Effector CD4-positive, alpha-beta T cell (primary cell): ENCODE results near the gene NOTCH4.
A peak's percentile ranks its signal among the peaks of the same experiment; 100 is the strongest.
"Not testable (repeated sequence)": the region's sequence is repeated elsewhere in the genome, so short reads cannot be mapped to it uniquely, and the experiment has no call there.

Experiments
- DNase-seq: peaks from one replicate; pipeline ENCODE4 v3.0.0-alpha.2; 2020
- total RNA-seq: gene quantifications from one replicate; lab custom pipeline; 2026; lab: John Stamatoyannopoulos, UW

NOTCH4 gene
- 2.1 reads per million, percentile 4 among the genes with 10 or more reads in this experiment for total RNA-seq

DNA sequence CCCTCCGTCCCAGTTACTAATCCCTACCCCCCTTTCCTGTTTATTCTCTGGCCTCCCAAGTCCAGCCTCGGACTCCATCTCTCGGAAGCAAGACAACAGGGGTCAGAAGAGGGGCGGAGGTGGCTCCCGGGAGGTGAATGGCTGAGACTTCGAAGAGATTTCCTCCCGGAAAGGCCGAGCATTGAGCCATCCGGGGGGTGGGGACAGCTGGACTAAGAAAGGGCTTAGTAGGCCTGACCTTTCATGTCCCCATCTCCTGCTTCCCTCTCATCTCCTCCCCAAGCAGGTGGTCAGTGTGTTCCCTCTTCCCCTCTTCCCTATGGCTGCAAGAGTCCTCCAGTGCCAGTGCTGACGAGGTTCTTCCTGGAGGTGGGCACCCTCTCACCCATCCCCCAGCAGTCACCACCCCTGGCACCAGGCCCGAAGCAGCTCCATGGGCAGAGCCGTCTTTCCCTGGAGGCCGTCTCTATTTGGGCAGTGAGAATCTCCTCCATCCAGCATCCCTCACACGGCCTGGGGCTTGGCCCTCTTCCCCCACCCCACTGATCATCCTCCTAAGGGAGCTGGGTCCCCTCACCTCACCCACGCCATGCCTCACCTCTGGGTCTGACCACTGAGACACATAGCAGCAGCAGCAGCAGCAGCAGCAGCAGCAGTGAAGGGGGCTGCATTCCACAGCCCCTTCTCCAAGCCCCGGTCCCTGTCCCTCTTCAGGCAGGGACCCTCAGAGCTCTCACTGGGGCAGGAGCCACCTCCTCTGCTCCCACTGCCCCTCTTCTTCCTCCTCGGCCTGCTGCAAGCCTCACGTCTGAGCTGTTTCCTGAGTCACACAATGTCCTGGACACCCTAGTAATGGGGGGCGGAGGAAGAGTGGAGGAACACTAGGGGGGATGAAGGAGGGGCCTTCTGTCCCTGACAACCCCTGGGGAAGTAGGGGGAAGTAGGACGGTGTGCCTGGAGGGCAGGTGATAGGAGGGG is at the start of gene NOTCH4:
Gene NOTCH4, minus strand, starts transcription at position 810 of the 978 bp plus-strand sequence. Its CDS starts 139 bp downstream, at position 671.
- no peak for DNase-seq

DNA sequence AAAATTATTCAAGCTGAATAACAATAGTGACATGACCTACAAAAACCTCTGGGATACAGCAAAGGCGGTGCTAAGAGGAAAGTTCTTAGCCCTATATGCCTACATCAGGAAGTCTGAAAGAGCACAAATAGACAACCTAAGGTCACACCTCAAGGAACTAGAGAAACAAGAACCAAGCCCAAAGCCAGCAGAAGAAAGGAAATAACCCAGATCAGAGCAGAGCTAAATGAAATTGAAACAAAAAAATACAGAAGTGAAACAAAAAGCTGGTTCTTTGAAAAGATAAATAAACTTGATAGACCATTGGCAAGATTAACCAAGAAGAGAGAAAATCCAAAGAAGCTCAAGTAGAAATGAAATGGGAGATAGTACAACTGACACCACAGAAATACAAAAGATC is 47.6 kb upstream of the NOTCH4 start:
- DNase-seq, result no peak

DNA sequence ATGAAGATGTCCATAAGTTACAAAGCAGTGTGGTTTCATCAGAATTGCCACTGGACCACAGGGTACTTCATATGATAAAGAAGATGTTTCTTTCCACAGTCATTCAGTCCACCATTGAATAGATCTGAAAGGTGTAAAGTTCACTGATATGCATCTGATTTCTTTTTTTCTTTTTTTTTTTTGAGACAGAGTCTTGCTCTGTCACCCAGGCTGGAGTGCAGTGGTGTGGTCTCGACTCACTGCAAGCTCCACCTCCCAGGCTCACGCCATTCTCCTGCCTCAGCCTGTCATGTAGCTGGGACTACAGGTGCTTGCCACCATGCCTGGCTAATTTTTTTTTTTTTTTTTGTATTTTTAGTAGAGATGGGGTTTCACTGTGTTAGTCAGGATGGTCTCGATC is 44.6 kb upstream of the NOTCH4 start:
- DNase-seq, result not testable (repeated sequence)

DNA sequence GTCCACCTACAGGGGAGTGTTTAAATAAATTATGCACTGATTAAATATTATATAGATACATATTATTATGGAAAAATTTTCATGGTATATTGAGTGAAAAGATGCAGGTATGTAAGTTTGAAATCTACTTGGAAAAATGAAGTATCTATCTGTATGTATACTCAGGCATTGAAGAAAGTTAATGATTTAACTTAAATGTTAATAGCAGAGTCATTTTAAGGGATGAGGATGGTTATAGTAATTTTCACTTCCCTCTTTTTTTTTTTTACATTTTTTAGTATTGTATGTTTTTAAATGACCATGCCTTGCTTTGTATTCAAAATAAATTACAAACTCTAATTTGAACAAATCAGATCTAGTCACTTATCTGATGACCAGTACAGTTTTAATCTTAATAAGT is 43.2 kb upstream of the NOTCH4 start:
- DNase-seq, result no peak

DNA sequence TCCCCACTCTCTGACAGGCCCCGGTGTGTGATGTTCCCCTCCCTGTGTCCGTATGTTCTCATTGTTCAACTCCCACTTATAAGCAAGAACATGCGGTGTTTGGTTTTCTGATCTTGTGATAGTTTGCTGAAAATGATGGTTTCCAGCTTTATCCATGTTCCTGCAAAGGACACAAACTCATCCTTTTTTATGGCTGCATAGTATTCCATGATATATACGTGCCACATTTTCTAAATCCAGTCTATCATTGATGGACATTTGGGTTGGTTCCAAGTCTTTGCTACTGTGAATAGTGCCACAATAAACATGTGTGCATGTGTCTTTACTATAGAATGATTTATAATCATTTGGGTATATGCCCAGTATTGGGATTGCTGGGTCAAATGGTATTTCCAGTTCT is 33.4 kb upstream of the NOTCH4 start:
- DNase-seq, result not testable (repeated sequence)

DNA sequence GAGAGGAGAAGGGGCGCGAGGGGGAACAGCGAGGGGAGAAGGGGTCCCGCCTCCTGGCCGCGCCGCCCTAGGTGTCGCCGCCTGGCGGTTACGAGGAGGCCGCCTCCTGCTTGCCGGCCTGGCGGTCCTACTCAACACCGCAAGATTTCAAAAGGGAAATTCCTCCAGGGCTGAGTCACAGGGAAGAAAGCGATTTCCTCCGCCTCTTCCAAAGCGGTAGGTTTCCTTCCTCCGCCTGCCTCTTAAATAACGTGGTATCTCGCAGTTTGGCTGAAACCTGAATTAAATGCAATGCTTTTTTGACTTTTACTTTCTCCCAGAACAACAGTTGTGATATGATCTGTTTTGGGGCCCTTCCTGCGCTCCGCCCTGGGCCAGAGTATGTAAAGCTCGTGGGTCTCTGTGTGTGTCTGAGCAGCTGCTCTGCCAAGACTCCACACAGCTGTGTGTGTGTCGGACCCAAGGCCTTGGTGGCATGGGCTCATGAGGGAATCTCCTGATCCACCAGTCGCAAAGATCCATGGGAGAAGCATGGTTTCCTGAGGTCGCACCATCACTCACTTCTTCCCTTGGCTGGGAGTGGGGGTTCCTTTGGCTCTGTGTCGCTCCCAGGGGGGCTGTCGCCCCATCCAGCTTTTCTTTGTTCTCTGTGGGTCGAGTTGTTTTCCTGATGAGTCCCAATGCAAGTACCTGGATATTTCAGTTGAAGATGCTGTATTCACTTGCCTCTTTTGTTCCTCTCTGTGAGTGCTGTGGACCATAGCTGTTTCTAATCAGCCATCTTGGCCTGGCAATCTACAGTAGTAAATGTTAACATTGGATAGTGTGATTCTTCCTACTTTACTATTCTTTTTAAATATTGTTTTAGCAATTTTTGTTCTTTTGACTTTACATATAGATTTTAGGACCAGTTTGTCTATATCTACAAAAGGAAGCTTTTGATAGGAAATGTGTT is 31.6 kb upstream of the NOTCH4 start:
- DNase-seq, result peak; percentile 35

DNA sequence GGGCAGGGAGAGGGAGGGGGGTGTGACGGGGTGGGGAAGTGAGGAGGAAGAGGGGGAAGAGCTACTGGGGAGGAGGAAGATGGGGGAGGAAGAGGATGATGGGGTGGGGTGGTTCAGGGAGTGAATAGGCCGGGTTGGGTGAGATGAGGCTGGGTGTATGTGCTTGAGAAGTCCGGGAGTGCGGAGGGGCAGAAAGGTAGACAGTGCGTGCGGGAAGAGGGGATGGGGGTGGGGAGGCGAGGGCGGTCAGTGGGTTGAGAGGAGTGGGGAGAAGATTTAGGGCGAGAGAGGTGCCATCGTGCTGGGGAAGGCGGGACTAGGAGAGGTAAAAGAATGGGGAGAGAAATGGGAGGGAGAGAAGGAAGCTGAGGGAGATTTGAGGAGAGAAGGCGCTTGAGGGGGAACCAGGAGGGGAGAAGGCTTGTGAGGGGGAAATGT is 30.9 kb upstream of the NOTCH4 start:
- DNase-seq, result no peak

DNA sequence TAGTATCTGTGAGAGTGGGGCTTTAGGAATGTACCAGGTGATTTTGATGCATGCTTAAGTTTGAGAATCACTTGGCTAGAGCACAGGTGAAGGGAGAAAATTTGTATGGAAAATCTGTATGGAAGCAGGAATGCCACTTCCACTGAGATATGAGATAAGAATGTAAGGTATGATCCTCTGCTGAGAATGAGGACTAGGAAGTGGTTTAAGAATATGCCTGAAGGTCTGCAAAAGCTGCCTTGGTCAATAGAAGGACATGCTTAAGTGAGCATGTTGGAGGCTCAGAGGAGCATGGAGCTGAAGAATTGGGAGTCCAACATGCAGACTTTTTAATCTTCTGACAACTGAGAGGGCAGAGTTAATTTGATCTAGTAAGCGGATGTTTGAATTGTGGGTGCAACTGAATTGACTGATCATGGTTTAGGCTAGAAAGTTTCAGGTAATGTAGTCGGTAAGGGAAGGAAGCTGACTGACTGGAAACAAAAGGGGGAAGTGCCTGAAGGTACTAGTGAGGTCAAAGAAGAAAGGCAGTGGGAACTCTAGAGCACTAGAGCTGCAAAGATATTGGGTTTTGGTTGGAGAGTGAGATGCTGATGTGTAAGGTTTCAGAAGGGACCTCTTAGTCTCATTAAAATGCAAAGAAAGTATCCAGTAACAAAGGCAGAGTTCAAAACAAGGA is 28.6 kb upstream of the NOTCH4 start:
- no peak for DNase-seq

DNA sequence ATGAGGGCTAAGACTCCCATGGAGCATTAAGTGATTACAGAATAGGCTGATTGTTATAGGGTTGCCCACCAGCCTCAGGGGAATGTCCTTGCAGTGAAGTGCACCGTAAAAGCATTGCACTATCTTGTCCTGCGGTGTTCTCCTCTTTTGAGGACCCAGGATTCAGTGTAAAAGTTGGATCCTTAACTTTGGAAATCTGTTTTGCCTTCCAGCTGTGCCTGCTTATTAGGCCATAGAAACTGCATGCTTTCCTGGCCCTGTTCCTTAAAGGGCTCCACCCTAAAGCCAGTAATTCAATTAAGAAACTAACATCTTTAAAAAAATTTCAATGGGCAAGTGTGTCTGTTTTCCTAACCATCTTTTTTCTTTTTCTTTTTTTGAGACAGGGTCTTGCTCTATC is 25.4 kb upstream of the NOTCH4 start:
- no peak for DNase-seq

DNA sequence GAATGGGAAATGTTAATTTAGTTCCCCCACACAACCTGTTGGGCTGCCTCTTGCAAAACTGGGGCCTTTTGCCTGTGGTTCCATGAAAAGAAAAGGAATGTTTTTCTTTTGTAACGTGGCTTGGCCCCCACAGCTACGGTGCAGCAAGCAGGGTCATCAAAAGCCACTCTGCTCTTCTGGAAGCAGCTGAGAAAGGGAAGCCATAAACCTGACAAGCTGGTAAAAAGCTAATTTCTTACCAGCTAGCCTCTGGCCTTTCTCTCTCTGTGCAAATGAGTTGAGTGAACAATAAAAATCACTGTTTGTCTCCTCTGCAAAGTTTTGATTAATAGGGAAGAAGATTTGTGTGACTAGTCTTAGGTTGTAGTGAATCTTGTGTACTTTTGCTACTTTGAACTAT is 23.5 kb upstream of the NOTCH4 start:
- no peak for DNase-seq

DNA sequence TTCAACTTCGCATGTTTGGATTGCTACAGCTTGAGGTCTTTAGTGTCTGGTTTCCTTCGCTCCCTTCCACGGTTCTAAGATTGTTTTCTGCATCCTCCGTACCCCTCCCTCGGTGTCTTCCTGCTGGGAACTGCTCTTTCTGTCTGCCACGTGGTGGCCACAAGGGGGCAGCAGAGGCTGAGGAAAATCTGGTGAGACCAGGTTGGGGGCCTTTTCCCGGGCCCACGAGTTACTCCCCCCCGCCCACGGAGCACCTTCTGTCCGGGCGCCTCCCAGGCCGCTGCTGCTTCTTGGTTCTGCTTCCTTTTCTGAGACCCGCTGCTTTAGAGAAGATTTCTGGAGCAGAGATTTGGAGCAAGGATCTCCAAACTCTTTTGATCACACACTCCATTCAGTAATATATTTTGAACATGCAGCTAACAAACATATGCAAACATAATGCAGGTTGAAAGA is 21.1 kb upstream of the NOTCH4 start:
- DNase-seq, result peak; percentile 64

DNA sequence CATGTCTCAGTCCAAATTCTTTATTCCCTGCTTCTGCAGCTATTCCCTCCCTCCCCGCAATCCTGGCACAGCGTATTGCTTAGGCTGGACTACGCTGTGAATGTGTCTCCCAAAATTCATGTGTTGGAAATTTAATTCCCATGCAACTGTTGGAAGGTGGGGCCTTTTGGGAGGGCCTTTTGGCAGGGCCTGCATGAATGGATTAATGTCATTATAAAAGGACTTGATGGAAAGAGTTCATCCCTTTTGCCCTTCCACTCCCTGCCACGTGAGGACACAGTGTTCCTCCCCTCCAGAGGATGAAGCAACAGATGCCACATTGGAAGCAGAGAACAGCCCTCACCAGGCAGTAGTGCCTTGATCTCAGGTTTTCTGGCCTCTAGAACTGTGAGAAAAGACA is 20.4 kb upstream of the NOTCH4 start:
- DNase-seq, result no peak

DNA sequence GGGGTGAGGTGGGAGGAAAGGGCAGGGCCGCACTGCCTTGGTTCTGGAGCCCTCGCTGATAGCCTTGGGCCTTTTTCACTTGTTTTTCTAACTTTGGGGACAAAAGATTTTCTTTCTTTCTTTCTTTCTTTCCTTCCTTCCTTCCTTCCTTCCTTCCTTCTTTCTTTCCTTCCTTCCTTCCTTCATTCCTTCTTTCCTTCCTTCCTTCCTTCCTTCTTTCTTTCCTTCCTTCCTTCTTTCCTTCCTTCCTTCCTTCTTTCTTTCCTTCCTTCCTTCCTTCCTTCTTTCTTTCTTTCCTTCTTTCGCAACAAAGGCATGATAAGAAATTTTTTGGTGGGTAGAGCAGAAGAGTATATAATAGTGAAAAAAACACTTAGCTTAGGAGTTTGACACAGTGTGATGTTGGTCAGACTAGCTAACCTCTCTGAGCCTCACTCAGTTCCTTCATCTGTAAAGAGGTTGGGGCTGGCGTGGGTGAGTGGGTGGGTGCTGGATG is 18.5 kb upstream of the NOTCH4 start:
- not testable (repeated sequence) for DNase-seq

DNA sequence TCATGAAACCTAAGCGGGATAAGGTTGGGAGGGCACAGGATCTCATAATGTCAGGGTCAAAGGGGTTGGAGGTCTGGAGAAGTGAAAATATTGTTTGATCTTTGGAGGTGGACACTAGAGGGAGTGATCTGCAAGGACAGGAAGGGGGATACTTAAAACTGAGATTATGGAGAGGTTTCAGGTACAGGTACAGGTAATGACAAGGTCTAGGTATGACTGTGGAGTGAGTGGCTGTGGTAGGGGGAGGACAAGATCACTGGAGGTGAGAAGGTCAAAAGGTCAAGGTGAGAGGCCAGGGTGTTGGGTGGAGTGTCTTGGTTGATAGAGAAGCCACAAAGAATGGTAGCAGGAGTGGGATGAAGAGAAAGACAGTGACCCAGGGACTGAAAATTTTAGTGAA is 16.8 kb upstream of the NOTCH4 start:
- DNase-seq, result no peak

DNA sequence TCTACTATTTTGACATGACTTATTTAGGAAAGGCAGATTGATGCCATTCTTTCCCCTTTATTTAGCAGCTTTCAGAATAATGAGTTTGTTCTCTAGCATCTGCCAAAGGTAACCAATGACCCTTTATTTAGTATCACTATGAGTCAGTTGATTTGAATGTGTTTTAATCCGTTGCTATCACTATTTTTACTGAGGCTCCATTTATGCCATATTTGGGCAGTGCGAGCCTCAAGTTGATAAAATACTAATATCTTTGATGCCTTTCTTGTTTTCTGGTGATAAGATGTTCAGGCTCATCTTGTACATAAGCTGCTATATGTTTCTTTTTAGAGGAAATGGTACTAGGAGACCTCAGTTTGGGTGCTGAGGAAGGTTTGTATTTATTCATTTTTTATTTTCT is 15.6 kb upstream of the NOTCH4 start:
- DNase-seq, result no peak

DNA sequence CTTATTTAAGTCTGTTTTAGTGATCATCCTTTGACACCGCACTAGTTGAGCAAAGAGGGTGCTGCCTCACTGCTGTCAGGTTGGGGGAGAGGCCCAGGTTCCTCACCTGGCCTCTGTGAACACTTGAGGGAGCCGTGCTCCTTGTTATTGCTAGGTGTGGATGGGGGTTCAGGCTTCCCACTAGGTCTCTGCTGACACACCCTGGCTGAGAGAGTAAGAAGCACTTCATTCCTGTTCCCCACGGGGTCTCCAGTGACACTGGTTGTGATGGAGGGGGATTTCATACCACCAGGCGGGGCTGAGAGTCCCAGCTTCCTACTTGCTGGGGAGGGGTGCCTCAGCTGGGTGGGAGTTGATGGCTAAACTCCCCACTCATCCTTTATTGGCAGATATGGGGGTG is 11.1 kb upstream of the NOTCH4 start:
- no peak for DNase-seq

DNA sequence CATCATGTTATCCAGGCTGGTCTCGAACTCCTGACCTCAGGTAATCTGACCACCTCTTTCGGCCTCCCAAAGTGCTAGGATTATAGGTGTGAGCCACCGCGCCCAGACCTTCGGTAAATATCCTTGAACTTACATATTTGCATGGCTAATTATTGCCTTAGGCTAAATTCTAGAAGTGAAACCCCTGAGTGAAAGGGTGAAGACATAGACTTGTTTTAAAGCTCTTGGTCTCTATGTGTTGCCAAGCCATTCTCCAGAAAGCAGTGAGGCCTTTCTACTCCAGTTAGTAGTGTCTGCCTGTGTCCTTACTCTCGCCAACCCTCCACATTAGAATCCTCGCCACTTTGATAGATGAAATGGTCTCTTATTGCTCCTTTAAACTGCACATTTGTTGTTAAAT is 2.6 kb upstream of the NOTCH4 start:
- DNase-seq, result no peak

DNA sequence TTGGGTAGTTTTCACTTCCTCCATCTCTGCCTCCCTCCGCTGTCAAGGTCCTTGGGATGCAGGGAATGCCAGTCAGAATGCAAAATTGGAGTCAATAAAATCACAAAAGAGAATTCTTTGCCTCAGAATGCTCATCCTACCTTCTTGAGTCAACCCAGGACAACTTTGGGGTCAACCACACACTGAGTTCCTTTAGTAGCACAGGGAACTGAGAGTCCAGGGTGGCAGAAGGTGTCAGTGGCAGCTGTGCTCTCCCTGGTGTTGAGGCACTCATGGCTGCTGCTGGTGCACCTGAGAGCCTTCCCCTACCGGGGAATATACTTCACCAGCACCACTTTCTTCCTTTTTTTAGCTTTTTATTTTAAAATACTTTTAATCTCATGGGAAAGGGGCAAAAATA is 829 bp upstream of the NOTCH4 start:
- no peak for DNase-seq

DNA sequence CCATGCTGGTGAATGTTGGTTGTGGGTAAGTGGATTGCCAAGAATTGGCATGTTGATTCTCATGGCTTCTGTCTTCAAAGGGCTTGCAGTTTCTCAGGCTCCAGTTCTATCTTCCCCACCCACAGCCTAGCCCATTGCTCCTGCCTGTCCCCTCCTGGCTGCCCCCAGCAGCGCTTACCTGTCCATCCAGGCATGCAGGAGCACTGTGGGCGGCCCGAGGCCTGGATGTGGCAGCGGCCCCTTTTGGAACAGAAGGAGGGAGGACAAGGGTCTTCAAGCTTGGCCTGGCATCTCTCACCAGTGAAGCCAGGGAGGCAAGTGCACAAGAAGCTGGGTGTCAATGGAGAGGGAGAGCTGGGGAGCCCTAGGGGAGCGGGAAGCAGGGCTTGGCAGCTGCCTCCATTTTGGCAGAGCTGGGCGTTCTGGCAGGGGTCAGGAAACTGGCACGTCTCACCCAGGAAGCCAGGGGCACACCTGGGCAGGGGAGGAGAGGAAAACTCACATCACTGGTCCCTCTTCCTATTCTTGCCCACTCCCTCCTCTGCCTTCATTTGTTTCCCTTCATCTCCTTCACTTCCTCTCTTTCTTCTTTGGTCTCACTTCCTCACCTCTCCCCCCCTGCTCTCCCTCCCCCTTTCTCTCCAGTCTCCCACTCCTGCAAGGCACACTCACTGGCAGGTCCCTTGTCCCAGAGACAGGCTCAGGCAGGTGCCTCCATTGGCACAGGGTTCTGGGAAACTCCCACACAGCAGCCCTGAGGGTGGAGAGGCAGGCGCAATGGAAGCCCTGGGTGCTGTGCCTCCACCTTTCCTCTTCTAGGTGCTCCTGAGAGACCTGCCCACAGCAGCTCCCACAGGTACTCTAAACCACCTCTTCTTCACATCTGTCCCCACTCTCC is 1.3 kb downstream of the NOTCH4 start:
- no peak for DNase-seq

DNA sequence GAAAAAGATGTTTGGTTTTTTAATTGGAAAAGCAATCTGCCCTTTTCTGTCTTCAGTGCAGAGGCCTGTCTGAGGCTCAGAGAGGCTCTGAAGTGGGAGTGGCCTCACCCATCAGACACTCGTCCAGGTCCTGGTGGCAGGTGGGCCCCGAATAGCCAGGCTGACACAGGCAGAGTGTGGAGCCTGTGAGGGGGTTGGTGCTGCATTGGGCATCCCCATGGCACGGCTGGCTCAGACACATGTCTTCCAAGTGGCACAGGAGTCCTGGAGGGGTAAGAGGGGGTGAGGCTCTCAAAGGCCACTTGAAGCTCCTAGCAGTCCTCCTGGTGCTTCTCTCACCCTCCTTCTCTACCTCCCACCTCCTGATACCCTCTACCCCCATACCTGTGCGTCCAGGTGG is 3.8 kb downstream of the NOTCH4 start:
- DNase-seq, result no peak

DNA sequence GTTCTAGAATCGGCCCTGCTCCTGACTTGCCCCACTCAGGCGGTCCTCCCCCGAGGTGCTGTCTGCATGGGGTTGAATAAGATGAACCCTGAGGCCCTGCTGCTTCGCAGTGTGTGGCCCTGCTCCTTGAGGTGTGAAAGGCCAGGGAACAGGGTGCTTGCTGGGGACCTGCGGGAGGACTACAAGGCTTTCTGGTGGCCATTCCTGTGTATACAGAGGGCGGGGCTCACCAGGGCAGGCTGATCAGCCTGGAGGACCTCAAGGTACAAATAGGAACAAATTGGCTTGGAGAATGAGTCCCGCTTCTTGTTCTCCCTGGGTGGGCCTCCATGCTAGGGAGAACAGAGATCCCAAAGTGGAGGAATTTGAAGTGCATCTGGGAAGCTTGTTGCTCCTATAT is 5.7 kb downstream of the NOTCH4 start:
- no peak for DNase-seq
